Measurements from ENCODE around the gene REEP2. TPM values are rescaled to one million over a fixed set of nuclear protein-coding genes. Genes with fewer than 3 reads are reported as not detected.

REEP2 gene
- total RNA-seq, 1 experiment from 2014 or later, result 49.0 TPM

DNA sequence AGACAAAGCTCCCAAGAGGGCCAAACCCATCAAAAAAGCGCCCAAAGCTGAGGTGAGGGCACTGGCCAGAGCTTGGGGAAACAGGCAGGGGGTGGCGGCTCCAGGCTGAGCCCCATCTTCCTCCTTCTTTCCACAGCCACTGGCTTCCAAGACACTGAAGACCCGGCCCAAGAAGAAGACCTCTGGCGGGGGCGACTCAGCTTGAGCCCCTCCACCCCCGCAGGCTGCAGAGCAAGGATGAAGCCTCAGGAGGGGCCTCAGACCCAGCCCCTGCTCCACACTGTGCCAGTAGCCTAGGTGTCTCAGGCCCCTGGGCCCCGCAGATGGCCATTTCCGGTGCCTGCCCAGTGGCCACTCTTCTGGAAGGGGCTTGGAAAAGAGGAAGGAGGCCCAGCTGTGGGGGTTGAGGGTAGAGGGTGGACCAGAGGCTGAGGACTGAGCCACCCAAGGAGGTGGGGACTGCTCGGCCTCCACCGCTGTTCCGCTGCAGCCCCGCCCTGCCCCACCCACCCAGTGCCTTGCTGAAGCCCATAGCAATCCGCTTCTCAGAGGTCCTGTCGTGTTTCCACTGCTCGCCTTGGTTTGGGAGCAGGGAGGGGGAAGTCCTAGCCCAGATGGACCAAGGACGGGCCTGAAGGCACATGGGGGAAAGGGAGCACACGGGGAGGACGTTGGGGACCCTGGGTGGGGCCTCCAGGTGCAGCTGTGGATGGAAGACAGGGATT is 6.9 kb downstream of the REEP2 start:
- Histone ChIP-seq H3K23me2 (ENCODE audit: insufficient read length, low read depth, low read length, poor library complexity, severe bottlenecking) (no peaks in the 10 kb centered on the region), H4K91ac (ENCODE audit: insufficient read length, low read depth, low read length) (no peak overlapping the region), H2BK12ac (ENCODE audit: insufficient read length, low read depth, low read length) (no peak overlapping the region), H2BK5ac (ENCODE audit: insufficient read length, low read length) (no peak overlapping the region), H2BK120ac (ENCODE audit: low read depth, low read length, poor library complexity, severe bottlenecking) (no peak overlapping the region), H3K9me3 (ENCODE audit: control insufficient read depth, low read depth, low read length) (no peaks in the 10 kb centered on the region), H3K9ac (ENCODE audit: extremely low read depth, insufficient read length, low read length) (no peak overlapping the region), H4K5ac (ENCODE audit: insufficient read length, low read depth, low read length) (no peak overlapping the region), H2AFZ (ENCODE audit: low read length) (no peak overlapping the region), H3K4me2 (ENCODE audit: insufficient read depth, insufficient read length, low read length) (no peak overlapping the region), H2AK5ac (ENCODE audit: insufficient read length, low read length) (no peak overlapping the region), H2BK15ac (ENCODE audit: low read depth, low read length) (no peak overlapping the region), H4K20me1 (ENCODE audit: control insufficient read depth, insufficient read depth, insufficient read length) (no peaks in the 10 kb centered on the region), H3K79me1 (ENCODE audit: insufficient read depth, low read depth, low read length, poor library complexity, severe bottlenecking) (no peaks in the 10 kb centered on the region), H3K23ac (ENCODE audit: insufficient read length, low read depth, low read length) (no peak overlapping the region), H3K4ac (ENCODE audit: low read depth, low read length) (no peak overlapping the region), H3K79me2 (ENCODE audit: insufficient read depth, low read length) (no peaks in the 10 kb centered on the region), H3T11ph (ENCODE audit: low read length) (no peak overlapping the region), H3K56ac (ENCODE audit: insufficient read length, low read depth, low read length) (no peak overlapping the region), H3K27me3 (ENCODE audit: insufficient read depth, low read length) (no peaks in the 10 kb centered on the region), H3K14ac (ENCODE audit: insufficient read depth, low read length) (no peak overlapping the region), H3K18ac (ENCODE audit: insufficient read length, low read depth, low read length) (no peak overlapping the region), H4K8ac (replicated peaks; ENCODE audit: insufficient read length, low read depth, low read length) (no peak overlapping the region), H3K4me1 (ENCODE audit: insufficient read depth, low read length) (no peaks in the 10 kb centered on the region; the same call in 1 of the 2 replicates), H2BK20ac (ENCODE audit: low read depth, low read length, poor library complexity, severe bottlenecking) (no peak overlapping the region), H3K27ac (ENCODE audit: insufficient read length, low read depth, low read length) (no peak overlapping the region)
- WGBS (ENCODE audit: extremely low coverage, insufficient read length, low lambda C conversion rate), result no CpG with 5 or more reads among the region's 18 CpGs
- no peaks in the 10 kb centered on the region; a peak in 1 of 5 replicates for H3K9me3 Mint-ChIP-seq
- peaks cover 19 to 22% of the 10 kb centered on the region in 2 experiments for H3K4me1 Mint-ChIP-seq
- H3K36me3 Mint-ChIP-seq (ENCODE audit: insufficient read depth in 1 of 3, low read depth in 3 of 3), result peaks cover 0 to 18% (median 11%) of the 10 kb centered on the region in 3 experiments; a peak in 5 of 7 replicates
- H3K4me3 Mint-ChIP-seq, result no peak overlapping the region
- no peak overlapping the region; a peak in 1 of 7 replicates for H3K27ac Mint-ChIP-seq
- TF ChIP-seq, protein P1, sequence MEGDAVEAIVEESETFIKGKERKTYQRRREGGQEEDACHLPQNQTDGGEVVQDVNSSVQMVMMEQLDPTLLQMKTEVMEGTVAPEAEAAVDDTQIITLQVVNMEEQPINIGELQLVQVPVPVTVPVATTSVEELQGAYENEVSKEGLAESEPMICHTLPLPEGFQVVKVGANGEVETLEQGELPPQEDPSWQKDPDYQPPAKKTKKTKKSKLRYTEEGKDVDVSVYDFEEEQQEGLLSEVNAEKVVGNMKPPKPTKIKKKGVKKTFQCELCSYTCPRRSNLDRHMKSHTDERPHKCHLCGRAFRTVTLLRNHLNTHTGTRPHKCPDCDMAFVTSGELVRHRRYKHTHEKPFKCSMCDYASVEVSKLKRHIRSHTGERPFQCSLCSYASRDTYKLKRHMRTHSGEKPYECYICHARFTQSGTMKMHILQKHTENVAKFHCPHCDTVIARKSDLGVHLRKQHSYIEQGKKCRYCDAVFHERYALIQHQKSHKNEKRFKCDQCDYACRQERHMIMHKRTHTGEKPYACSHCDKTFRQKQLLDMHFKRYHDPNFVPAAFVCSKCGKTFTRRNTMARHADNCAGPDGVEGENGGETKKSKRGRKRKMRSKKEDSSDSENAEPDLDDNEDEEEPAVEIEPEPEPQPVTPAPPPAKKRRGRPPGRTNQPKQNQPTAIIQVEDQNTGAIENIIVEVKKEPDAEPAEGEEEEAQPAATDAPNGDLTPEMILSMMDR (conservative IDR thresholded peaks at IDR 0.05), result no peak
- DNase-seq, result no peak
- H3K27me3 Mint-ChIP-seq (ENCODE audit: low read depth), result peaks cover 4% of the 10 kb centered on the region; the same call in 1 of the 2 replicates

Data from H9 (cell line).